GM19193 (cell line): ENCODE data around the gene KLK8.

ENCODE experiments used
- POLR2A ChIP-seq: IDR thresholded peaks from 4 replicates; pipeline ENCODE4 v1.6.1; 2011; ENCODE audit not compliant: insufficient read depth, insufficient read length; ENCODE audit errors: extremely low read depth

The KLK8 gene, protein sequence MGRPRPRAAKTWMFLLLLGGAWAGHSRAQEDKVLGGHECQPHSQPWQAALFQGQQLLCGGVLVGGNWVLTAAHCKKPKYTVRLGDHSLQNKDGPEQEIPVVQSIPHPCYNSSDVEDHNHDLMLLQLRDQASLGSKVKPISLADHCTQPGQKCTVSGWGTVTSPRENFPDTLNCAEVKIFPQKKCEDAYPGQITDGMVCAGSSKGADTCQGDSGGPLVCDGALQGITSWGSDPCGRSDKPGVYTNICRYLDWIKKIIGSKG

GRCh38 chr19:51001515-51001914 lies at the start of gene KLK8:
Gene KLK8 (minus strand): TSS chr19:51001604. CDS start chr19:51001167, 437 bp downstream.
- TF ChIP-seq POLR2A: no peak

GRCh38 chr19:51047031-51047335 lies 45.6 kb upstream of the KLK8 start:
- TF ChIP-seq POLR2A: no peak

DNA sequence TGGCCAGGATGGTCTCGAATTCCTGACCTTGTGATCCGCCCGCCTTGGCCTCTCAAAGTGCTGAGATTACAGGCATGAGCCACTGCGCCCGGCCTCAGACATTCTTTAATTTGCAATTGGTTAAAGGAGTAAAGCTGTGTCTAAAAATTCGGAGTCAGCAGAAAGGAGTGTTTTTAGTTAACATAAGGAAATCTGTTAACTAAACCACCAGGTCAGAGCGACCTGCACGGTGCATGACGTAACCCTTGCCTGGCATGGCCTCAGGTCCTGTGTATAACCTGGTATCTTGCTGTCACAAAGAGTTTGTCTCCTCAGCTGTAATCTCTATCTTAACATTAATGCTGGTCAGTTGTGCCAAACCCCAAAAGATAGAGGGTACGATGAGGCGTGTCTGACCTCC lies 42.9 kb upstream of the KLK8 start:
- TF ChIP-seq POLR2A: no peak

- no peak for TF ChIP-seq POLR2A
Measured at GRCh38 chr19:51043497-51043896, 42.1 kb upstream of the KLK8 start.

- TF ChIP-seq POLR2A: no peak
Measured at GRCh38 chr19:51040151-51040550, 38.7 kb upstream of the KLK8 start.

GRCh38 chr19:51036519-51036918 lies 35.1 kb upstream of the KLK8 start:
- no peak for TF ChIP-seq POLR2A

DNA sequence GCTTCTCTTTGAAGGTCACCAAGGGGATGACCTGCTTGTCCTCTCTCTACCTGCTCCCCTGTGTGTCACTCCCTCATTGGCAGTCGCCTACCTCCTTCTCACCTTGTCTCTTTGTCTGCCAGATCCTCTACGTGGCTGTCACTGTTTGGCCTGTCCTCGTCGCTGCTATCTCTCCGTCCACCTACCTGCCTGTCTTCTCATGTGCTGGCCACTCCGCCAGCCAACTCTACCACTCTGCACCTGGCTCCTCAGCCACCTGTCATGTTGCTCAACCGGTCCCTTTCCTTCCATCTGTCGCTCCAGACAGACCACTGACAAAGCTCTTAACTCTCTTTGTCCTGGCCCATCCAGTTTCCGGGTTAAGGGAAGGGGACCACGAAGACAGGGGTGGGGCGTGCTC lies 33.3 kb upstream of the KLK8 start, which contains the start of gene KLK12:
Gene KLK12 (minus strand): TSS at position 299 of the 400 bp plus-strand sequence. CDS start 381 bp downstream, outside the sequence.
- no peak for TF ChIP-seq POLR2A

GRCh38 chr19:51031880-51032225 lies 30.4 kb upstream of the KLK8 start:
- TF ChIP-seq POLR2A: no peak

GRCh38 chr19:51031220-51031879 lies 29.9 kb upstream of the KLK8 start:
- TF ChIP-seq POLR2A: no peak

DNA sequence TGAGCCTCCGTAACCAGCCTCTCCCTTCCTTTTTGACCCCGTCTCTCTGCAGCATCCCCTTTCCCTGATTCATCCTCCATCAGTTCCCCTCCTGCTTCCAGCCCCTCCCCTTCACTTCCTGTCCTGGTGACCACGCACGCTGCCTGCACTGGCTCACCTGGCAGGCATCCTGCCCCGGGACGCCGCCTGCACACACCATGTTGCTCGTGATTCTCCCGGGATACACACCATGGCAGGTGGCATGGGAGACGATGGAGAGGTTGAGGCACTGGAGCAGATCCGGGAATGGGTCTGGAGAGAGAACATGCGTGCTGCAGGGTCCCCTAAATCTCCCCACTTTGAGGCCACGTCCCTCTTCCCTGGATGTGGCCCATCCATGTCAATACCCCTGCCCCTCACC lies 29.2 kb upstream of the KLK8 start:
- TF ChIP-seq POLR2A: no peak

DNA sequence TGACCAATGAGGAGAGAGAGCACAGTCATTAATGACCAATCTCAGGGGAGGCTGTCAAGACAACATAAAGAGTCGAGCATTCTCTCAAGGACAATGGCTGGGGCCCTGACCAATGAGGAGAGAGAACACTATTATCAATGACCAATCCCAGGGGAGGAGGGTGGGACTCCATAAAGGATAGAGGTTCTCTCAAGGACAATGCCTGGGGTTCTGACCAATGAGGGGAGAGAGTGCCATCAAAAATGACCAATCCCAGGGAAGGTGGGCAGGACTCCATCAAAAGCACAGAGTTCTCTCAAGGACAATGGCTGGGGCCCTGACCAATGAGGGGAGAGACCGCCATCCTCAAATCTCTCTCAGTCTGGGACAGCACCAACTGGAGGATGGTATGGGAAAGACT lies 28.3 kb upstream of the KLK8 start:
- no peak for TF ChIP-seq POLR2A

DNA sequence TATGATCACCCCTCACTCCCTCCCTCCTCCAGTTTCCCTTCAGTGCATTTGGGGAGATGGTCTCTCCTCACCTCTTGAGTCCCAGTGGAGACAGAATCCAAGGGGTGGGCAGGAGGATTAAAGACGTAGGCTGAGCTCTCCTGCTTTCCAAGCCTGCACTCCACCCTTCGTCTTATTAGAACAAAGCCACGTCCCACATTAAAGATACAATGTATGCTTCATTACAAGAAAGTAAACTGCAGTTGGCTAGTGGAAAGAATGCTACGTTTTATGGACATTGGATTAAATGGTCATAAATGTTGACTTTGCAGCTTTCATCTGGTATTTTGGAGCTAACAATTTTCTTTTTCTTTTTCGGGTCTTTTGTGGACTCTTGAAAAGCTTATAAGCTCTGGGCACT lies 26.5 kb upstream of the KLK8 start:
- TF ChIP-seq POLR2A: no peak

DNA sequence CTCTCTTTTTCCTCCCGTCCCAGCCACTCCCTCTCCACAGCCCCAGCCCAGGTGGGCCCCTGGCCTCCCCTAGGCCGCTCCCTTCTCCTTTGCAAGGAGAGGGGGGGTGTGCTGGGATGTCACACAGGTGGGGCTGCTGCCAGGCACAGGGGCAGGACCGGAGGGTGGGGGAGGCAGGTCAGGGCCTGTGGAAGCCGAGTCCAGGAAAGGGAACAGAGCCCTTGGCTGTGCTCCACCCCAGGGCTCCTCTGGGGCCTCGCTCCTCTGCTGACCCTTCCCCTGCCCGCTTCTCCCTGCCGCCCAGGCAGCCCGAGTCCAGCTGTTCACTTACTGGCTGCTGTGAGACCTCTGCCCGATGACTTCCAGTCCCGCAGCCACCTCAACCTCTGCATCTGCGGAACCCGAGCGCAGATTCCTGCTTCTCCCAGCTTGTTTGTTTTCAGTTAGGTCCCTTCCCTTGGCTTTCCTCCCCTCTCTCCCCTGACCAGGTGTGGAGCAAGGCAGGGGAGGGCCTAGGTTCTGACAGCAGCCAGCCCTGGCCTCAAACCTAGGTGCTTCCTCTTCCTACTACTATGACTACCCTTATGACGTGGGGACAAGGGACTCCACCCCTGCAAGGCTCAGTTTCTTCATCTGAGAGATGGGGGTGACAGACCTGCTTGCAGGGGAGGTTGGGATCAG lies 25.9 kb upstream of the KLK8 start:
- TF ChIP-seq POLR2A: no peak

DNA sequence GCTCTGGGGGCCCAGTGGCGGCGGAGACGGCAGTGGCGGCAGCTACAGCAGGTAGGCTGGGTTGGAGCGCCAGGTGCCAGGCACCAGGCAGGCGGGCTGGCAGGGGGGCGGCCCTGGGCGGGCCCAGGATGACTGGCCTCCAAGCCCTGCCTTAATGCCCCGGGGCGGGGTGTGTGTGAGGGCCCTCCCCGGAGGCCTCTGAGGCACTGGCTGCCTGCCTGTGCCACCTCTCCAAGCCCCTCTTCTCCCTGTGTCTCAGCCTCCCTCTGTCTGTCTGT lies 25.1 kb upstream of the KLK8 start, which contains the start of gene KLK11:
Gene KLK11 (minus strand): TSS at position 63 of the 278 bp plus-strand sequence. CDS start 985 bp downstream, outside the sequence.
- TF ChIP-seq POLR2A: no peak

GRCh38 chr19:51025809-51026553 lies 24.6 kb upstream of the KLK8 start:
- TF ChIP-seq POLR2A: no peak
